BJ (cell line): ENCODE measurements around the gene RNASE8. TPM values are rescaled to one million over a fixed set of nuclear protein-coding genes. Genes with fewer than 3 reads are reported as not detected.

Source experiments
- CTCF ChIA-PET: fragments of 350-600 bp; formaldehyde crosslinking; extraction: SDS; loops from one replicate; lab custom pipeline; 2021; ENCODE audit warnings: antibody characterized with exemption, inconsistent platforms; lab: Yijun Ruan, JAX
- POLR2A ChIA-PET: fragments of 300-600 bp; sonication (Branson Sonifier 250); formaldehyde crosslinking; extraction: SDS; loops from one replicate; lab custom pipeline; 2021; ENCODE audit warnings: antibody characterized with exemption; lab: Charles Lee
- DNase-seq: peaks from one replicate; pipeline ENCODE4 v3.0.0-alpha.2; 2011; ENCODE audit warnings: low read depth
- H3K27me3 ChIP-seq: 2 replicates; pipeline ENCODE4 v1.6.0; 2011; ENCODE audit warnings: low read length; ENCODE audit not compliant: control insufficient read depth, insufficient read depth
- H3K36me3 ChIP-seq: 2 replicates; pipeline ENCODE4 v1.5.1; 2011; ENCODE audit warnings: low read length; ENCODE audit not compliant: control insufficient read depth, insufficient read depth
- H3K4me3 ChIP-seq: 2 replicates; pipeline ENCODE4 v1.5.1; 2011; ENCODE audit warnings: low read depth, mild to moderate bottlenecking, control low read depth, low read length
- polyA plus RNA-seq: library from polyadenylated mRNA; depleted of rRNA; stranded (reverse); fragments of >200 nt; gene quantifications from 2 replicates; pipeline ENCODE4 v1.2.3, GENCODE V29; 2011
- TF ChIP-seq, protein P1 (sequence below): IDR thresholded peaks from 2 replicates; pipeline ENCODE4 v1.5.1; 2011; ENCODE audit warnings: low read depth, mild to moderate bottlenecking, control low read depth, inconsistent platforms, low read length, moderate library complexity; ENCODE audit not compliant: insufficient read depth

Gene RNASE8
- polyA plus RNA-seq, 1 experiment: not detected

GRCh38 chr14:21093769-21094681 is 36.4 kb downstream of the RNASE8 start:
- Histone ChIP-seq H3K4me3 (no peak overlapping the region), H3K27me3 (no peaks in the 10 kb centered on the region), H3K36me3 (peaks cover 4% of the 10 kb centered on the region)
- TF ChIP-seq, protein P1, sequence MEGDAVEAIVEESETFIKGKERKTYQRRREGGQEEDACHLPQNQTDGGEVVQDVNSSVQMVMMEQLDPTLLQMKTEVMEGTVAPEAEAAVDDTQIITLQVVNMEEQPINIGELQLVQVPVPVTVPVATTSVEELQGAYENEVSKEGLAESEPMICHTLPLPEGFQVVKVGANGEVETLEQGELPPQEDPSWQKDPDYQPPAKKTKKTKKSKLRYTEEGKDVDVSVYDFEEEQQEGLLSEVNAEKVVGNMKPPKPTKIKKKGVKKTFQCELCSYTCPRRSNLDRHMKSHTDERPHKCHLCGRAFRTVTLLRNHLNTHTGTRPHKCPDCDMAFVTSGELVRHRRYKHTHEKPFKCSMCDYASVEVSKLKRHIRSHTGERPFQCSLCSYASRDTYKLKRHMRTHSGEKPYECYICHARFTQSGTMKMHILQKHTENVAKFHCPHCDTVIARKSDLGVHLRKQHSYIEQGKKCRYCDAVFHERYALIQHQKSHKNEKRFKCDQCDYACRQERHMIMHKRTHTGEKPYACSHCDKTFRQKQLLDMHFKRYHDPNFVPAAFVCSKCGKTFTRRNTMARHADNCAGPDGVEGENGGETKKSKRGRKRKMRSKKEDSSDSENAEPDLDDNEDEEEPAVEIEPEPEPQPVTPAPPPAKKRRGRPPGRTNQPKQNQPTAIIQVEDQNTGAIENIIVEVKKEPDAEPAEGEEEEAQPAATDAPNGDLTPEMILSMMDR: peak; percentile 42
- DNase-seq: no peak
- CTCF ChIA-PET: interaction anchor here (1.0 to 7.8 kb wide), 14 partner anchors 10 to 706 kb away, joined by 3 to 202 read pairs (median 22); partner anchors contain the start of genes ARHGEF40, RNASE13, SLC39A2 and TMEM253
- POLR2A ChIA-PET: no interaction called here

DNA sequence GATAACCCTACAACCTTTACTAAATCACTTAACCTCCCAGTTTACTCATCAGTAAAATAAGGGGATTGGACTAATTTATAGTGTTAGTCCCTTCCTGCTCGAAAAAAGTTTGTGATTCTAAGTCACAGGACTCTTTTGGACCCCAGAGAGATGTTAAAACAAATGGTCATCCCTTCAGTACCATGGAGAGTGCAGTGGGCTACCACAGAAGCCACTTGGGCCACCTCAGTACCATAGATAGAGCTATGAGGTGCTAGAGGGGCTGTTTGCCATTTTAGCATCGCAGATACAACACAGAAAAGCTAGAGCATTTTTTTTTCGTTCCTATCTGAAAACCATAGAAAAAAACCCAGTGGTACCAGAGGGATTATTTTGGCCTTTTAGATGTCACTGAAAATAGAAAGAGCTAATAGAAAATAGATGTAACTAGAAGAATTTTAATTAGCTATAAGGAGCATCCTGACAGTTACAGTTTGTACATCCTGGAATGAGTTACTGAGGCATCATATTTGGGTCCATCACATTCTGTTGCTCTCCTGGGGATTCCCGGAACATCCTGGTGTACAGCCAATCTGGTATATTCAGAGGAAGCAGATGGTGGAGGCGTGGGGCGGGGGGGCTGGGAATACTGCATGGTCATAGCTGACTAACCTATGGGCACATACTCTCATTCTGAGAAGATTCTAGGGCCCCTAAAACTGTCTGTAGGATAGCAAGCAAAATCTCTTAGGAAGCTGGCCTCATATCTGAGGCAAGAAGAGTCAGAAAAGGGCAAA is 38.0 kb downstream of the RNASE8 start:
- DNase-seq: no peak
- ChIA-PET POLR2A (no interaction called here), CTCF (interaction anchor here (0.7 to 7.8 kb wide), 8 partner anchors 8 to 124 kb away, joined by 3 to 202 read pairs (median 61); partner anchors contain the start of genes ARHGEF40 and TMEM253)
- TF ChIP-seq, protein P1: no peak
- H3K36me3 ChIP-seq: peaks cover 4% of the 10 kb centered on the region; the same call in 1 of the 2 replicates
- H3K4me3 ChIP-seq: no peak overlapping the region
- no peaks in the 10 kb centered on the region for H3K27me3 ChIP-seq

DNA sequence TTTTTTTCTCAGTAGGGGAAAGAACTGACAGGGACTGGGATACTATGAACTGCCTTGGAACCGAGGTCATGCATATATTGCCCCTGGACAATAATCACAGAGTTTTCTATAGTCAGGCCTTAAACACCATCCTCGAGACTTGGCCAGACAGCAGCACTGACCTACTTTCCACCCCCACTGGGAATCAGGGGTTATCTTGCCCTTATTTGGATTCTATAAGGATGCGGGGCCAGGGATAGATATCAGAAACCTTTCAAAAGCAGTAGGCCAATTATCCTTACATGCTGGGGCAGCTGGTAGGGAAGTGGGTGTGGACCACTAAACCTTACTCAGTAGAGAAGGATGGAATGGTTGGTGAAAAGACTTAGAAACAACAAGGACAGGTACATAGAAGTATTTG is 38.8 kb downstream of the RNASE8 start:
- POLR2A ChIA-PET: no interaction called here
- CTCF ChIA-PET: interaction anchor here (0.6 to 7.8 kb wide), 8 partner anchors 8 to 104 kb away, joined by 3 to 202 read pairs (median 62); partner anchors contain the start of genes ARHGEF40 and TMEM253
- H3K36me3 ChIP-seq: peaks cover 4% of the 10 kb centered on the region; the same call in 1 of the 2 replicates

GRCh38 chr14:21096978-21097635 is 39.5 kb downstream of the RNASE8 start:
- POLR2A ChIA-PET: interaction anchor here (0.7 kb wide), 1 partner anchor 136 kb away, joined by 6 read pairs; no protein-coding TSS in a partner anchor

More for the DNA sequence above, 38.8 kb downstream of the RNASE8 start:
- Histone ChIP-seq H3K4me3 (no peak overlapping the region), H3K27me3 (0 out of 2 replicates have a peak, but pooled peaks cover 1% of the 10 kb centered on the region)
- TF ChIP-seq, protein P1: no peak
- DNase-seq: no peak

More at GRCh38 chr14:21096978-21097635, 39.5 kb downstream of the RNASE8 start:
- H3K36me3 ChIP-seq: peaks cover 4% of the 10 kb centered on the region; the same call in 1 of the 2 replicates
- TF ChIP-seq, protein P1: no peak
- DNase-seq: no peak
- CTCF ChIA-PET: interaction anchor here (0.6 to 7.8 kb wide), 9 partner anchors 8 to 92 kb away, joined by 3 to 202 read pairs (median 5); partner anchors contain the start of genes ARHGEF40 and TMEM253
- H3K27me3 ChIP-seq: 0 out of 2 replicates have a peak, but pooled peaks cover 1% of the 10 kb centered on the region
- H3K4me3 ChIP-seq: peak overlapping the region; percentile 31; the same call in 1 of the 2 replicates
